Measurements from ENCODE around the gene ATAD5. TPM values are rescaled to one million over a fixed set of nuclear protein-coding genes. Genes with fewer than 3 reads are reported as not detected.

The ATAD5 gene
- total and polyA plus RNA-seq, 2 of the 13 experiments (the other 11 are each of a cell fraction or from before 2014, with no cell fraction given), result 1.8 to 10.7 TPM

- TF ChIP-seq PLSCR1 (CRISPR knock-in tag; IDR thresholded peaks at IDR 0.05; ENCODE audit: borderline replicate concordance) (no peak), MEIS1 (CRISPR knock-in tag; IDR thresholded peaks at IDR 0.05; ENCODE audit: borderline replicate concordance) (peak; percentile 70; the same call in 1 of the 2 replicates), POLR2A (IDR thresholded peaks at IDR 0.05; ENCODE audit: insufficient read depth in 1 of 2, low read depth in 2 of 2, low read length in 2 of 2) (peak; percentile 84 to 88), ZNF841 (CRISPR knock-in tag; IDR thresholded peaks at IDR 0.05; ENCODE audit: borderline replicate concordance) (no peak; the same call in 1 of the 2 replicates), PREB (CRISPR knock-in tag; IDR thresholded peaks at IDR 0.05) (no peak), MAF1 (CRISPR knock-in tag; IDR thresholded peaks at IDR 0.05; ENCODE audit: borderline replicate concordance) (peak; percentile 97), ZZZ3 (CRISPR knock-in tag; IDR thresholded peaks at IDR 0.05; ENCODE audit: borderline replicate concordance) (peak; percentile 99), ZNF280B (CRISPR knock-in tag; IDR thresholded peaks at IDR 0.05; ENCODE audit: borderline replicate concordance) (peak; percentile 90), HOXA7 (CRISPR knock-in tag; IDR thresholded peaks at IDR 0.05) (no peak), MEIS2 (CRISPR knock-in tag; IDR thresholded peaks at IDR 0.05) (peak; percentile 91; the same call in 1 of the 2 replicates), POLR2AphosphoS5 (IDR thresholded peaks at IDR 0.05; ENCODE audit: low read depth, low read length) (peak; percentile 85), ZNF609 (CRISPR knock-in tag; IDR thresholded peaks at IDR 0.05; ENCODE audit: borderline replicate concordance) (peak; percentile 83), NFKB2 (CRISPR knock-in tag; IDR thresholded peaks at IDR 0.05; ENCODE audit: borderline replicate concordance) (peak; percentile 97), MLXIP (CRISPR knock-in tag; IDR thresholded peaks at IDR 0.05; ENCODE audit: borderline replicate concordance) (no peak)
These were observed 74.5 kb downstream of the ATAD5 start, which contains the start of gene TEFM (continued) for GRCh38 chr17:30906101-30906911.

Measured in HepG2 (cell line).